ENCODE data around the gene FDXR.
"Not testable (repeated sequence)": the region's sequence is repeated elsewhere in the genome, so short reads cannot be mapped to it uniquely, and the experiment has no call there.

FDXR gene

DNA sequence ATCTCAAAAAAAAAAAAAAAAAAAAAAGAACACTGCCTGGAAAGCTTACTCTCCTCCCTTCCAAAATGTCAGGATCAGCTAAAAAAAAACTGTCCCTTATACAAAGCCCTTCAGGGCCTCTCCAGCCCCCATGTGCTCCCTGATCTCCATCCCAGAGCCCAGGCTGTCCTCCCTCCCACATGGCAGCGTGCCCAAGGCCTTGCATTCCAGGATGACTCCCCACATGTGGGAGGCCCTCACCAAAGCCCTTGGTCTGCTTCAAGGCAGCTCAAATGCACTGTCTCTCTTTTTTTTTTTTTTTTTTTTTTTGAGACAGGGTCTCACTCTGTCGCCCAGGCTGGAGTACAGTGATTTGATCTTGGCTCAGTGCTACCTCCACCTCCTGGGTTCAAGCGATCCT is 2.3 kb downstream of the FDXR start:
- no peak for DNase-seq

DNA sequence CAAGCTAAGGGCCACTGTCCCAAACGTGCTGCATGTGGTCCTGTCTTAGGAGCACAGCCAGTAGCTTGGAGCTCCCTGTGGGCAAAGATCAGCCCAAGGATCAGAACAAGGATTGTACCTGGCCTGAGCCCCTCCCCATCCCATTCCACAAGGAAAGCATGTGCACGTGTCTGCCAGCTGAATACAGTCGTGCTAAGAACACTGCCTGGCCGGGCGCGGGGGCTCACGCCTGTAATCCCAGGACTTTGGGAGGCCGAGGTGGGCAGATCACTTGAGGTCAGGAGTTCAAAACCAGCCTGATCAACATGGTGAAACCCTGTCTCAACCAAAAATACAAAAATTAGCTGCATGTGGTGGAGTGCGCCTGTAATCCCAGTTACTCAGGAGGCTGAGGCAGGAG is 2.8 kb downstream of the FDXR start:
- not testable (repeated sequence) for DNase-seq

DNA sequence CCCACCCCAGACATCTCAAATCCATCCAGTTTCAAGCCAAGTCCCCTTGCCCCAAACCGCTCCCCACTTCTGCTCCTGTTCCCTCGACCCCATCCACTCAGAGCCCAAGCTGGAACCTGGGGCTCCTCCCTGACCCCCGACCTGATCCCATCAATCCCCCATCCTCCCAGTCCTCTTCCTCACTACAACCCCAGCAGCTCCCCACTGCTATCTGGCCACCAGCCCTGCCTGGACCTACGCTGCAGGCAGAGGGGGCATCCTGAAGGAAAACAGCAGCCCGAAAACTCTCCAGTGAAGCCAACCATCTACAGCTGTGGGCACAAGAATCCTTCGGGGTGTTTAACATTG is 3.9 kb downstream of the FDXR start:
- DNase-seq, result no peak

DNA sequence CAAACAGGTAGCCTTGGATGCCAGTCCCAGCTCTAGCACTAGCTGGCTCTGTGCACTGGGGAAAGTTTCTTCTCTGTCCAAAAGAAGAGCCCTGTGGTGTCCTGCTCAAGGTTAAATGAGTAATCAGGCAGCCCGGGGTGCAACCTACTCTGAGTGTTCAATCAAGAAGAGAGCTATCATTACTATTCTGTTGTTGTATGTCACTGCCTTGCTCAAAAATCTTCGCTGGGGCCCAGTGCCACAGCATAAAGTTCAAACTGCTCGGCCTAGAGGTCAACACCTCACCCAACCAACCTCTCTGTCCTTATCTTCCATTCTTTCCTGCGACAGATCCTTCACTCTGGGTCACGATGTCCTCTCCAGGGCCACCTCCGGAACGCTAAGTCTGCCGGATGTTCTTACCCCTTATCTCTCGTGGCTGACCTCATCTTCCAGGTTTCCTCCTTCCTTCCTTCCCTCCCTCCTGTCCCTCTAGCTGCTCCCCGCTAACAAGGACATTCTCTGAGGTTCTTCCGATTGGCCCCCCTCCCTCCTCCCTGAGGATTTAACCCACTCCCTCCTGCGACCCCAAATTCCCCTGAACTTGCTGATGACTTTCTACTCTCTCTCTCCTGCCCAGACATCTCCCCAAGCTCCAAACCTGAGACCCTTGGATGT is 4.4 kb downstream of the FDXR start:
- DNase-seq, result no peak

DNA sequence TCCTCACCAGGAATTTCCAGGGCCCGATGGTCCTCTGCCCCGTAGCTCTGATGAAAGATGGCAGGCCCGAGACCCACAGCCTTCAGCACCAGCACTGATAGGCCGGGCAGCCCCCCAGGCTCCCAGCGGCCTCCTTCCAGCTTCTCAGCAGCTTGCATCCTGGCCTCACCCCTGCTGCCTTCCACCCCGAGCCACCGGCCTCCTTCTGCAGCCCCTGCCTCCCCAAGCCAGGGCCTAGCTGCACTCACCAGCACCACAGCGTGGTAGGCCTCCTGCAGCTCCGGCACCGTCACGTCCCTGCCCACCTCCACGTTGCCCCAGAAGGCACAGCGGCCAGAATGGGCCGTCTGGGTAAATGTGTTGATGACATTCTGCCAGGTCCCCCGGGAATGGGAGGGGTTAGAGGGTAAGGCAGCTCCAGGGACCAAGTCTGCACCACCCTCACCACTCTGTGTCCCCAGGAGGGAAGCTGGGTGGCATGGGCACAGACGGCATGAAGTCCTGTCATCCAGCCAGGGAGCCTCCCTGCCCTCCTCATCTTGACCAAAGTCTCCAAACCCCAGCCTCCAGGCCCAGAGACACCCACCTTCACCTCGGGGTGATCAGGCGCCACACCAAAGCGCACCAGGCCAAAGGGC is 6.5 kb downstream of the FDXR start:
- DNase-seq, result no peak

DNA sequence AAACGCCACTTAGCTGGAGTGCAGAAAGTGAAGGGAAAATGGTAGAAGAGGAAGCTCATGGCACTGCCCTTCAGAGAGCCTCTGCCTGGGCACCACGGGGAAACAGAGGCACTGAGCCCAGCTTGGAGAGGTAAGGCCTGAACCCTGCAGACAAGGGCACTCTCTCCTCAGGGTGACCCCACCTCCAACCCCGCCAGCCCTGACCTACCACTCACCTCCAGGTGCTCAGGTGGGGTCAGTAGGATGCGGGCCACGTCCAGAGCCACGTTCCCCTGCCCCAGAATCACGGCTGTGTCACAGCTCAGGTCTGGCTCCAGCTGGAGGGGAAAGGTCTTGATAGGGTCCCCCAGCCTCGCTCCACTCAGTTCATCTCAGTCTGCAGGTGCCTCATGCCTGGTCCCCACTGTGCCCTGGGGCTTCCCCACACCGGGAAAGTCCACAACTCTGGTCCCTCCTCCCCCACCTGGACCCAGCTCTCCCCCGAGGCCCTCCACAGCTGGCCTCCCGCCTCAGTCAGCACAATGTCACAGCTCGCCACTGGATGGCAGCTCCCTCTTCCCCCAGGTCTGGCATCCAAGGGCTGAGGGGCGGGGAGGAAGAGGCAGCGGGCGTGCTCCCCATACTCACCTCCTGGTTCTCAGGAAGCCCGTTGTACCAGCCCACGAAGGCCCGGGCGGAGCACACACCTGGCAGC is 7.1 kb downstream of the FDXR start:
- DNase-seq, result no peak

DNA sequence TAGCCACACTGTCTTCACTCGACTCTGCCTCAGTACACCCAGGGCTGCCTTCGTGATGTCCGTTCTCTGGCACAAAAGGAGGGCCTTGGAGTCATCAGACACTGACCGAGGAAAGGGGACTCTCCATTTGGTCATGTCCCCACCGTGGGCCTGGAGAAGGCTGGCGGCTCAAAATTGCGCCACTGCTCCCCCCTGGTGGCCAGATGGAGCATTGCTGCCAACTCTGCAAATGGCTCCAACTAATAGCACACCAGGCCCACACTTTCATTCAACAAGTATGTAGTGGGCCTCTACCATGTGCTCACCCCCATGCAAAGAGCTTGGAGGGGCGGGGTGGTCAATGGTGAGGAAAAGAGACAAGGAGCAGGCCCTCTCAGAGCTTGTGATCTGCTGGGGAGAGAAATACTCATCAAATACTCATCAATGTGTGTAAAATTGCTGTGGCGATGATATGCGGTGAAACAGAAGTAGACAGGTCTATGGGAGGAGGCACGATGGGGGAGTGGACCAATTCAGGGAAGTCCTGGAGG is 7.9 kb downstream of the FDXR start:
- DNase-seq, result peak; percentile 65

DNA sequence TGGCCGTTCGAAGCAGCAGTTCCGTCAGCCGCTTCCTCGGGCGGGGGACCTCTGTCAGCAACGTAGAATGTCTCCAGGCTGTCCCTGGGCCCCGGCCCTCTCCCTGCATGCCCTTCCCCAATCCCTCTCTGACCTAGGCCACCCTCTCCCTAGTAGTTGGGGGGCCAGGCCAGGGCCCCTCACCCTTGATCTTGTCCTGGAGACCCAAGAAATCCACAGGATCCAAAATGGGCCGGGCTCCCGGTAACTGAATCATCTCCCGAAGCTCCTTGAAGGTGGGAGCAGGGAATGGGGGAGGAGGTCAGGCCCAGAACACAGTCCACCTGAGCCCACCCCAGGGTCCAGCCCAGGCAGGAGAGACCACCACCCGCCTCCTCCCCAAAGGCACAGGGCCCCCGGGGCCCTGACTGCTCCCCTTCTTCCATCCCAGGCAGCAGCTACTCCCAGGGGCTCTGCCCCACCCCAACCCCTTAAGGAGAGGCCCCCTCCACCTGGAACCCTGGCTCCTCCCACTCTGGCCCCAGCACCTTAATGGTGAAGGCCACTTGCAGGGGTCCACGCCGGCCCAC is 8.4 kb downstream of the FDXR start:
- no peak for DNase-seq

DNA sequence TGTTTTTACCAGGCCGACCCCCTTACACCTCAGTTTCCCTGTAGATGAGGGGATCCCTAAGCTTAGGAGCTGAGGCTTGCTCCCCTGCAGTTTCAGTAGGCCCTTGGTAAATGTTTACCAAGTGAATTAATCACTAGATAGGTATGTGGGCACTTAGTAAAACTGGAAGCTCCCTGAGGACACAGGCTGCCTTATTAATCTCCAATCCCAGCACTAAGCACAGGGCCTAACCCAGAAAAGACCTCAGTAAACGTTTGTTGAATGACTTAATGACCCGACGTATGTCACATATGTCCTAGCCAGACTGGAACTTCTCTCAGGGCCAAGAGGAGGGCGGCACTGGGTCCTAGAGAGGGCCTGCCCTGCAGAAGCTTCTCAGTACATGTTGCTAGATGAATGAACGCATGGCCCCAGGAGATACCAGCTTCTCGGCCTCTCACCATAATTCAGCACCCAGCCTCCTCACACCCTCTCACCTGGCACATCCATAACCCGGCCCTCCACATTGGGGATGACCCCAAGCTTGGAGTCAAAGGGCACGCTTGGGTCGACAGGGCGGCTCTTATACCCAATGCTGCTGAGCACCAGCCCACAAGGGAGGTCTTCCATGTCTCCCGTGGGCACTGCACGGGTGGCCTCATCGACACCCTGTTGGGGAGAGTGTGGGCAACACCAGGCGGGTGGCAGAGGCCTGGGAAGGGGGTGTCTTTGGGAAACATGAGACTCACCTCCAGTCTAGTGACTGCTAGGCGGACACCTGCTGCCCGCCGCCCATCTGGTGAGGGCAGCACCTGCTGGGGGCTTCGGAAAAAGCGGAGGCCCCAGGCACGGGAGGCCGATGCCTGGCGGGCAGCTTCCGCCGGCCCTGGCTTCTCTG is 9.1 kb downstream of the FDXR start:
- no peak for DNase-seq

DNA sequence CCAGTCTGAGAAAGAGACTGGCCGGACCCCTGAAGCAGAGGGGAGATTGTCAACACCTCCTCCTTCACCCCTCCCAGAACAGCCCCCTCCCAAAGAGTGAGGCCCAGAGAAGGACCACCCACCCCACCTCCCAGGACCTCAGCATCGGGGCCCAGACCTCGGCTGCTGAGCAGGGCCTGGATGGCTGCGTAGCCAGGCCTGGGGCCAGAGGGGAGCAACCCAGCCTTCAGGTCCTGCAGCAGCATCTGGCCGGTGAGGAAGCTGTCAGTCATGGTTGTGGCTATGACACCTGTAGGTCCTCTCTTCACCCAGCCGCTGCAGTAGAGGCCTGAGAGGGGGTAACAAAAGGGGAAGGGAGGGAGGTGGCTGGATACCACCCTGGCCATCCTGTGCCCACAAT is 9.9 kb downstream of the FDXR start:
- DNase-seq, result no peak

DNA sequence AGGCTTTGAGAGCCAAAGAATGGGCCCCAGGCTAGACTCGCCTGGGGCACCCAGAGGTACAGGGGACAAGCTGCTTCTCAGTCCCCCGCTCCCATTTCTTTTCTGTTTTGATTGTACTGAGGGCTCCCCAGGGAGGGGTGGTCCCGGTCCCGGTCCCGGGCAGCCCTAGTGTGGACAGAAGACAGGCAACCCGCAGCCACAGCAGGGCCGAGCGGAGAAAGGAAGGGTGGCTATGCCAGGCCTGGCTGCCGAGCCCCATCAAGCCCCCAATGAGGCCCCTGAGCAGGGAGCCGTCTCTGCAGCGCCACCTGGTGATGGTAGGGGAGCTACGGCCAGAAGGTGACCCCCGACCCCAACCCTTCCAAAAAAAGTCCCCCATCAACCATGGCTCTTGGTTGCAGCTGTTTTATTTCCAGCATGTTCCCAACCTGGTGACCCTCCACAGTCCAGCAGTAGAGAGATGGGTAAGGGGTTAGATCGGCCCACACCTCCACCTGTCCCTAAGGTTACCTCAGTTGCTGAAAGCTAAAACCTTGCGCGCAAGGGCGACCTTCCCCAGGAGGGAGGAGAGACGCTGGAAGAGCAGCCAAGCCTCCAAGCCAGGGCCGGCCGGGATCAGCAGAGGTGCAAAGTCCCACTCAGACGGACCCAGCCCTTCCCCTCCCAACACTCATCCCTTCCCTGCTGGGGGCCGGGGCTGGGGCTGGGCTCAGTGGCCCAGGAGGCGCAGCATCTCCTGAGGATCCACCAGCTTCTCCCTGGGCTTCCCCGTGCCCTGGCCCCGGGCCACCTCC is 10.5 kb downstream of the FDXR start:
- peak; percentile 70 for DNase-seq

DNA sequence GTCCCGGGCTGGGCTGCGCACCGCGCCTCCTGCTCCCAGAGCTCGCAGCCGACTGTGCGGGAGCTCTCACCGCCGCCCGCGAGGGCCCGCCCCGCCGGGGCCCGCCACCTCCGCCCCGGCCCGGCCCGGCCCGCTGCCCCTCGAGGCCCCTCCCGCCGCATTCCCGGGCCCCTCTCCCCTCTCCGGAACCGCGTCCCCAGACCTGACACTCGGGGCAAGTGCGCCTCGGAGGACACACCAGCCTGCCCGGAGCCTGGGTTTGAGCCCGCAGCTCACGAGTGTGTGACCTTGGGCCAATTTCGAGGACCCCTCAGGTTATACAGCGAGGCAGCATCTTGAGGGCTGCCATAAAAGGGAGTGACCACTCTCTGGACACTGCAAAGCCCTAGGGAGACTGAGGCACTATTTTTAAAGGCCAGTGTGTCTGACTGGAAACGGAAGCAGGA is 11.1 kb downstream of the FDXR start:
- DNase-seq, result no peak

DNA sequence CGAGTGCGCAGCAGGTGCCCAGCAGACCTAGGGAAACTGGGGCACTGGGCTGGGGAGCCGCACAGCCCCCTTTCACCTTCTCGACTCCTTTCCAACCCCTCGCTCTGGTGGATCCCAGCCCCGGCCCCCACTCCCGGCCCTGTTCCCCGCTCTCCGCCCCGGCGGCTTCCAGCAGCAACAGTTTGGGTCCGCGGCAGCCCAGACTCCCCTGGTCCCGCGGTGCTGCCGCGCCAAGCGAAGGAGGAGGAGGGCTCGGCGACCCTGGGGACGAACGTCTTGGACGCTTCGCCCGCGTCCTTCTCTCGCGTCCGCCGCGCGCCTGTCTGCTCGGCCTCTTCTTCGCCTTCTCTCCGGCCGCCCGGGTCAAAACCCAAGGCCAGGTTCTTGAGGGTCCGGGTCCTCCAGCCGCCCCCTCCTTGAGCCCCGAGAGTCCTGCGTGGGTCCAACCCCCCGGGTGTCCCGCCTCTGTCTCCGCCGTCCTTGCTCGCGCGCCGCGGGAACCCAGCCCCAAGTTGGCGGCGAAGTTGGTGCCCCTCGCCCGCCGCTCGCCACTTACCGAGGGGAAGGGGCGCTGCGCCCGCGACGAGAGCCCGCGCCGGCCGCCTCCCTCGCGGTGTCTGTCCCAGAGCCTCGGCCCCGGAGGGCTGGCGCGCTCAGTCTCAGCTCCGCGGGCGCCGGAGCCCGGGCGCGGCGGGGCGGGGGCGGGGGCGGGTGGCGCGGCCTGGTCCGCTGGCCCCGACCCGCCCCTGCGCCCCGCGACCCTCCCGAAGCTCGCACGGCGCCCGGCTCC is 11.7 kb downstream of the FDXR start:
- no peak for DNase-seq

DNA sequence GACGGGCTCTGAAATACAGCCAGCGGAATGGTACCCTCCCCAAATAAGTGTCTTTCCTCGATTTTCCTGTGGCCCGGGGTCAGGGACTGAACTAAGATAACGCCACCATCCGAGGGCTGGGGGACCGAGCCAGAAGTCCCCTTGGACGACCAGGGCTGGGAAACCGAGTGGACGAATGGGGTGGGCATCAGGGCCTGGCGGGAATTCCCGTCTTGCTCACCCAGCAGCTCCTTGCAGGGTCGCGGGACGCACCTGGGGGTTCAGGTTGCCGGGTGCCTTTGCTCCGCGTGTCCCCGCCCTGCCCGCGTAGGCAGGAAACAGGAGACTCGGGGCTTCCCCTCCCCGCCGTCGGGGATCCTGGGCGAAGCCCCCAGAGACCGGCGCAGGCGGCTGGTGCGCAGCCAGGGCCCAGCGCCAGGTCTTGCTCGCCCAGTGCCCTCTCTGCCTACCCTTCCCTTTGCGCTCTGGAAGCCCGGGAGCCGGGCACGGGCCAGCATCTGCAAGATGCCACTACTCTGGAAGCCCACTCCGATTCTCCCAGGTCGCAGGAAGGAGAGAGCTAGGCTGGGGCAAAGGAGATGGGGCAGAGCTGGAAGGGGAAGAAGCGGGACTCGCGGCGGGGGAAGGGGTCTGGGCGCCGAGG is 12.4 kb downstream of the FDXR start:
- DNase-seq, result no peak

DNA sequence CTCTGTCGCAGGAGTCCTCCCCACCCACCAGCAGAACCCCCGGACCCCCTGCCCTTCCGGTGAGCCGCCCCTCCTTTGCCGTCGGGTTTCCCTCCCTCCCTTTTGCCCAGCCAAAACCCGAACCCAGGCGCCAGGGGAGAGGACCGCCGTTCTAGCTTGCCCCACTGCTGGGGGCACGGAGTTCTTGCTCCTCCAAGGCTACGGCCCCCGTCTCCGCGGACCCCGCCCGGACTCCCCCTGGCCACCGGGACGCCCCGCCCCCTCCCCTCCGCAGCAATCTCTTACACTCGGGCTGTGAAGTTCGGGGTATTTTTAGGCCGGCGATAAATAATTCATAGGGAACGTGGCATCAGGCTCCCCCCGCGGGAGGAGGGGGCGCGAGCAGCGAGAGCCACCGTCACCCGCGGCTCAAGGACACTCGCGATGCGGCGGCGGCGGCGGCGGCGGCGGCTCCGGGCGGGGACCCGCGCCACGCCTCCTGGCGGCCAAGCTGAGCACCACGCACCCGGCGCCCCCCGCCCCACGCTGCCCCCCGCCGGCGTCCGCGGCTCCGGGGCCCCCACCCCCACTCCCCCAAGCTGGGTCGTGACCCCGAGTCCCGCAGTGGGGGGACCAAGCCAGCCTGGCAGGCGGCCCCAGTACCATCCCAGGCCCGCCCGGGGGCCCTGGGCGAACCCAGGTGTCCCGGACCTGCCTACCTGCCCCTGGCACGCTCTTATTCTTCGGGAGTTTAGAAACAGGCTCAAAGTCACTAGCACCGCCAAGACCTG is 13.2 kb downstream of the FDXR start, which contains the start of gene GRIN2C:
GRIN2C (minus strand) TSS at position 427 of the 770 bp plus-strand sequence. CDS start 4,793 bp downstream, outside the sequence.
- no peak for DNase-seq

DNA sequence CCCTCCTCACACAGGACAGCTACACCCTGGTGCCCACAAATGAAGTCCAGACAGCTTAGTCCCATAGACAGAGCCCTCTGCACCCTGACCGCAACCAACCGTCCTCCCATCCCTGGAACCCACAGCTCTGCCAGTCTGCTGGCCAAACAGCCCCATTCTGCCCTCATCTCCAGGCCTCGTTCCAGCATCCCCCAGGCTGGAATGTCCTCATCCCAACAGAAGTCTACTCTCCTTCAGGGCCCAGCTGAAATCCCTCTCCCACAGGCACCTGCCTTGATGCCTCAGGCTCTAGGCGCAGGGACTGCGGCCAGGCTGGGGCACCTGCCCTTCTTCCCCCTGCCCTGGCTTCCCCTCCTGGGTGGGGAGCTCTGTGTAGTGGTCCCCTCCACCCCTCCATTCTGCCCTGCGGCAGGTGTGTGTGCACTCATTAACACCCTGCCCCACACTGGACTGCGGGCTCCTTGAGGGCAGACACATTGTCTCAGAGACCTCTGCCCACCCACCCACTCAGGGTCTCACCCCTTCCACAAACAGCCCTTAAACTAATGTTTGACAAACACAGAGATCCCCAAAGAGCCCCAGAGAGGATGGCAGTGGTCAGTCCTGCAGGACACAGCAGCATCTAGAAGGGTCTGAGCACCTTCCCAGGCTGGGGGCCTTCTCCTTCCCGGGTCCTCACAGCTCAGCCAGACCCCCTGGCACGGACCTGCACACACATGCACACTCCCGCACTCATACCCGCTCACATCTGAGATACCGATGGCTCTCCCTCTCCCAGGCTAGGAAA is 13.9 kb downstream of the FDXR start:
- DNase-seq, result no peak

DNA sequence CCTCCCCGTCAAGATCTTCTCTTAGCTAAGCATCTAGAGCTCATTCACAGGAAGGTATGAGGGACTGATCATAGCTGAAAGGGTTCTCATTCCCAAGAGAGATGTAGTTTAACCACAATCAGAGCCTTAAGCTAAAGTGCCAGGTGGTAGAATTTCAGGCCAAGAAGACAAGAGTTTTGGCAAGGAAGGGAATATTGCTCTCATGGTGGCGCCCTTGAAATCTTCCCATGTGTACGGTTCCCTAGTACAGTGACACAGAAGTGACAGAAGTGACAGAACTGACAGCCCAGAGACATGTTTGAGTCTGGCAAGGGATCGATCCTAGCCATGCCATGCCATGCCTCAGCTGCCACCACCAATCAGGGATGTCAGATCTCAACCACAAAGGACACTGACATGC is 15.6 kb downstream of the FDXR start:
- no peak for DNase-seq

DNA sequence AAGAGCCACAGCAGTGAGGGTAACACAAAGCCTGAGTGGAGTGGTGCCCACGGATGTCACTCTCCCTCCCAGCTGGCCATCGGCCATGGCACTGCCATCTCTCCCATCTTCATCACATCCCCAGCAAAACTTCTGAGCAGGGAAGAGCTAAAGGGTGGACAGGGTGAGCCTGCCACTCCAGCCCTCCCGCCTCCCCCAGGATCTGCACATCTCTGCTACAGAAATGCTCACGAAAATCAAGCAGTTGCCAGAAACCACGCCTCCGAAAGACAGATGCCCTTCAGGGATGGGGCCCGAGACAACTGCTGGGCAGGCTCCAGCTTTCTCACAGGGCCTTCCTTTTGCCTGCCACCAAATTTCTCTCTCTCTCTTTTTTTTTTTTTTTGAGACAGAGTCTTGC is 16.7 kb downstream of the FDXR start:
- DNase-seq, result no peak

DNA sequence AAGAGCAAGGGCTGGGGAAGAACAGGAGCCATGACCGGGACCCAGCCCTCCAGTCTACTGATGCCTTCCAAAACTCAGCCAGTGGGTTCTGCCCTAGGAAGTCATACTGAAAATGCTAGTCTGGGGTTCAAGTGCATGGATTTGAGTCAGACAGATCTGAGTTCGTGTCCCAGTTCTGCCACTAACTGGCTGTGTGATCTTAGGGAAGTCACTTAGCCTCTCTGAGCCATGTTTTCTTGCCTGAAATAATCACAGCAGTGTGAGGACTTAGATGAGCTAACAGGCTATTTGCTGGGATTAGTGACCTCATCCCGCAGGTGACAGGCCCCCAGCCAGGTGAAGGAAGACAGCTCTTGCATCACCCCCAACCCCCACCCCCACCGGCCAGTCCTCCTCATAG is 17.5 kb downstream of the FDXR start:
- no peak for DNase-seq

Data from stimulated activated CD4-positive, alpha-beta T cell treated with anti-CD3 and anti-CD28 coated beads, Interleukin-1b, Interleukin-23, amount 100 ng/mL, for 48 hours (primary cell).